OCI-LY7 (cell line): ENCODE results near the gene CDKN2B-AS1. TPM values are rescaled to one million over a fixed set of nuclear protein-coding genes. Genes with fewer than 3 reads are reported as not detected.

Experiments
- BruUV-seq: library from RNA; stranded (reverse); fragments of 400-500 nt; replicated peaks from 2 replicates; lab custom pipeline; 2021; lab: Mats Ljungman, UMichigan
- CTCF ChIA-PET: fragments of 300-600 bp; sonication (Branson Sonifier 250); formaldehyde crosslinking; loops from one replicate; lab custom pipeline; 2022; ENCODE audit warnings: antibody characterized with exemption; ENCODE audit not compliant: unreplicated experiment; lab: Charles Lee
- POLR2A ChIA-PET: fragments of 300-600 bp; sonication (Branson Sonifier 250); formaldehyde crosslinking; loops from one replicate; lab custom pipeline; 2022; ENCODE audit warnings: antibody characterized with exemption; lab: Charles Lee
- DNase-seq: peaks from one replicate; pipeline ENCODE4 v3.0.0-alpha.2; 2015; ENCODE audit warnings: low spot score
- H2AFZ ChIP-seq: fragments of 200-600 bp; sonication (generic), shearing (Covaris generic); 2 replicates; pipeline ENCODE4 v1.6.1; 2014; ENCODE audit warnings: mild to moderate bottlenecking, antibody characterized with exemption, low read length, moderate library complexity
- H3K27ac ChIP-seq: fragments of 200-600 bp; sonication (generic); 2 replicates; pipeline ENCODE4 v1.5.1; 2014; ENCODE audit warnings: mixed run types, low read depth, mild to moderate bottlenecking, moderate library complexity, low read length, inconsistent platforms; ENCODE audit not compliant: poor library complexity, severe bottlenecking
- H3K36me3 ChIP-seq: fragments of 200-600 bp; sonication (generic); 2 replicates; pipeline ENCODE4 v1.6.1; 2014; ENCODE audit warnings: mild to moderate bottlenecking, antibody characterized with exemption, low read length, moderate library complexity, mixed read lengths; ENCODE audit not compliant: insufficient read depth
- H3K4me1 ChIP-seq: fragments of 200-600 bp; sonication (generic); 2 replicates; pipeline ENCODE4 v1.5.1; 2014; ENCODE audit warnings: mild to moderate bottlenecking, low read length; ENCODE audit not compliant: insufficient read depth, poor library complexity, severe bottlenecking
- H3K4me2 ChIP-seq: fragments of 200-600 bp; sonication (generic); 2 replicates; pipeline ENCODE4 v1.6.1; 2014; ENCODE audit warnings: mild to moderate bottlenecking, low read length
- H3K4me3 ChIP-seq: fragments of 200-600 bp; sonication (generic); 2 replicates; pipeline ENCODE4 v1.5.1; 2014; ENCODE audit warnings: mild to moderate bottlenecking, low read depth, low read length; ENCODE audit not compliant: poor library complexity, severe bottlenecking
- H3K79me2 ChIP-seq: fragments of 200-600 bp; sonication (generic); 2 replicates; pipeline ENCODE4 v1.6.1; 2016; ENCODE audit warnings: low read depth, mild to moderate bottlenecking, low read length, moderate library complexity, mixed read lengths; ENCODE audit not compliant: insufficient read depth
- H3K9me2 ChIP-seq: fragments of 200-600 bp; sonication (generic); 2 replicates; pipeline ENCODE4 v1.6.1; 2016; ENCODE audit warnings: mild to moderate bottlenecking, low read length, mixed read lengths; ENCODE audit not compliant: insufficient read depth
- H3K9me3 ChIP-seq: fragments of 200-600 bp; sonication (generic); 2 replicates; pipeline ENCODE4 v1.6.1; 2014; ENCODE audit warnings: mild to moderate bottlenecking, mixed run types, low read length, mixed read lengths
- H4K20me1 ChIP-seq: fragments of 200-600 bp; sonication (generic); 2 replicates; pipeline ENCODE4 v1.6.1; 2014; ENCODE audit warnings: mild to moderate bottlenecking, antibody characterized with exemption, low read length, moderate library complexity, mixed read lengths; ENCODE audit not compliant: insufficient read depth
- CTCF ChIP-seq: fragments of 200-600 bp; sonication (generic); conservative IDR thresholded peaks from 2 replicates; pipeline ENCODE4 v1.5.1; 2014; ENCODE audit warnings: mild to moderate bottlenecking, antibody characterized with exemption, low read length, moderate library complexity, mixed read lengths
- EZH2phosphoT487 ChIP-seq: fragments of 200-600 bp; sonication (generic); IDR thresholded peaks from 2 replicates; pipeline ENCODE4 v1.6.1; 2018; ENCODE audit warnings: low read depth, borderline replicate concordance, mild to moderate bottlenecking, mixed run types, antibody characterized with exemption, low read length, moderate library complexity, mixed read lengths
- intact Hi-C: fragments of 100-400 bp; cut with micrococcal nuclease; formaldehyde crosslinking; loops from one replicate; pipeline ENCODE4 v1.10.0; 2022; ENCODE audit not compliant: unreplicated experiment
- total RNA-seq, 2 experiments: library from RNA; depleted of rRNA in 1 of 2; stranded (reverse); fragments of >200 nt in 1 of 2; shearing (Covaris generic) in 1 of 2; gene quantifications; 2 replicates each; pipeline ENCODE4 v1.2.3, GENCODE V29; 2014 to 2022

Gene CDKN2B-AS1
- total RNA-seq, 2 experiments from 2014 or later: 20.4 to 24.3 TPM

- no peak overlapping the region for H3K27ac ChIP-seq
- peaks cover 48% of the 10 kb centered on the region for H3K4me1 ChIP-seq
- ChIA-PET CTCF (no interaction called here), POLR2A (interaction anchor here (0.6 to 1.5 kb wide), 10 partner anchors 10 to 301 kb away, joined by 3 to 9 read pairs (median 4); no protein-coding TSS in a partner anchor)
- H4K20me1 ChIP-seq: peaks cover 25% of the 10 kb centered on the region; the same call in 1 of the 2 replicates
- BruUV-seq: no TSS peak
- intact Hi-C loops: no loop called here
- no peak for DNase-seq
- no peak overlapping the region for H3K4me3 ChIP-seq
- peak overlapping the region; percentile 65 for H3K4me2 ChIP-seq
- no peaks in the 10 kb centered on the region for H3K9me2 ChIP-seq
- TF ChIP-seq EZH2phosphoT487 (no peak), CTCF (no peak)
- H3K36me3 ChIP-seq: peaks cover 60% of the 10 kb centered on the region
- H3K79me2 ChIP-seq: peaks cover 100% of the 10 kb centered on the region
- no peak overlapping the region for H2AFZ ChIP-seq
- no peaks in the 10 kb centered on the region for H3K9me3 ChIP-seq
These were observed 8.5 kb upstream of the CDKN2B-AS1 start for GRCh38 chr9:21985964-21986667.

GRCh38 chr9:21988056-21988990 lies 6.3 kb upstream of the CDKN2B-AS1 start:
- BruUV-seq: no TSS peak
- Histone ChIP-seq H2AFZ (no peak overlapping the region), H3K4me3 (peak overlapping the region; percentile 31), H3K79me2 (peaks cover 100% of the 10 kb centered on the region), H3K9me3 (no peaks in the 10 kb centered on the region), H3K9me2 (no peaks in the 10 kb centered on the region), H3K4me2 (peak overlapping the region; percentile 65), H3K27ac (no peak overlapping the region), H3K36me3 (peaks cover 67% of the 10 kb centered on the region), H3K4me1 (peaks cover 48% of the 10 kb centered on the region), H4K20me1 (peaks cover 36% of the 10 kb centered on the region)
- no peak for DNase-seq
- intact Hi-C loops: no loop called here
- ChIA-PET CTCF (no interaction called here), POLR2A (interaction anchor here (0.6 to 0.7 kb wide), 2 partner anchors 161 to 172 kb away, joined by 3 read pairs; no protein-coding TSS in a partner anchor)
- TF ChIP-seq CTCF (no peak), EZH2phosphoT487 (no peak)
